ENCODE results near the gene TRAPPC3.

Gene TRAPPC3

DNA sequence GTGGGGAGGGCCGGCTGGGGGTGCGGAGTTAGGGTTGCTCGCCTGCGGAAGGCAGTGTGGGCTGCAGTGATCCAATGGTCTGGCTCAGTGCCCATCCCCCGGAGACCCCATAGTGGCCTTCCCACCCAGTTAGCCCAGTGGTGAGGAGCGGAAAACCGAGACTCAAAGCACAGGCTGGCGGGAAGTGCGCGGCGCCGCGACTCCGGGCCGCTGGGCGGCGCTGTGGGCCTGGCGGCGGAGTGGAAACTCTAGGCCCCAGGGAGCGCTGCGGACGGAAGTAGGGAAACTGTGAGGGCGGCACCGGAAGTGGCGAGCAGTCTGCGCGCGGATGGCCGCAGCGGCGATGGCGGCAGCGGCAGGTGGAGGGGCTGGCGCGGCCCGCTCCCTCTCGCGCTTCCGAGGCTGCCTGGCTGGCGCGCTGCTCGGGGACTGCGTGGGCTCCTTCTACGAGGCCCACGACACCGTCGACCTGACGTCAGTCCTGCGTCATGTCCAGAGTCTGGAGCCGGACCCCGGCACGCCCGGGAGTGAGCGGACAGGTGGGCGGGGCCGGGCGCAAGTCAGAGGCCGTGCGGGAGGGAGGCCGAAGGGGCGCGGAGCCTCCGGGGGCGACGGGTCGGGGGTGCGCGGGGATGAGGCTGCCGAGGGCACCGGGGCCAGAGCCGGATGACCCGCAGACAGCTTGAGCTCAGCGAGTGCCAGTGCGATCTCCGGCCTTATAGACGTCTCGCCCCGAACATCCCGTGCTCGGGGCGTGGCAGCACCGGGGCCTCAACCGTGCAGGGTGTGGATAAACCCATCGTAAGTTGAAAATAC, 60.5 kb downstream of the TRAPPC3 start, which contains the start of gene ADPRS:
Gene ADPRS (plus strand): TSS at position 316 of the 816 bp plus-strand sequence. CDS start 13 bp downstream, at position 329.
- peak; percentile 93 for DNase-seq (ENCODE audit: extremely low spot score, insufficient read length, low read depth)
- FAIRE-seq, result peak; percentile 93

DNA sequence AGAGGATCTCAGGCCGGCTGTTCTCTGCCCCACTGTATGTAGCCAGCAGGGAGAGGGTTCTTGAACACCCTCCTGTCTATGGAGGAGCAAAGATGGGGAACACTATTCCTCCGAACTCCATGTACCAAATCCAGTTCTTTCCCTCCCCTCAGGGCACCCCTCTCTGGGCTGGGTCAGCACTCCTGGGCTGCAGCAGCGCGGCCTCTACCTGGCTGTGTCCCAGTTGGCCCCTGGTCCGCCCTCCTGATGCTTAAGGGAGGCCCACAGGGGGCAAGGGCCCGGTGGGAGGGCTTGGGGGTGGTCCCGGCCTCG, 61.1 kb downstream of the TRAPPC3 start:
- DNase-seq (ENCODE audit: extremely low spot score, insufficient read length, low read depth), result no peak
- FAIRE-seq, result no peak

DNA sequence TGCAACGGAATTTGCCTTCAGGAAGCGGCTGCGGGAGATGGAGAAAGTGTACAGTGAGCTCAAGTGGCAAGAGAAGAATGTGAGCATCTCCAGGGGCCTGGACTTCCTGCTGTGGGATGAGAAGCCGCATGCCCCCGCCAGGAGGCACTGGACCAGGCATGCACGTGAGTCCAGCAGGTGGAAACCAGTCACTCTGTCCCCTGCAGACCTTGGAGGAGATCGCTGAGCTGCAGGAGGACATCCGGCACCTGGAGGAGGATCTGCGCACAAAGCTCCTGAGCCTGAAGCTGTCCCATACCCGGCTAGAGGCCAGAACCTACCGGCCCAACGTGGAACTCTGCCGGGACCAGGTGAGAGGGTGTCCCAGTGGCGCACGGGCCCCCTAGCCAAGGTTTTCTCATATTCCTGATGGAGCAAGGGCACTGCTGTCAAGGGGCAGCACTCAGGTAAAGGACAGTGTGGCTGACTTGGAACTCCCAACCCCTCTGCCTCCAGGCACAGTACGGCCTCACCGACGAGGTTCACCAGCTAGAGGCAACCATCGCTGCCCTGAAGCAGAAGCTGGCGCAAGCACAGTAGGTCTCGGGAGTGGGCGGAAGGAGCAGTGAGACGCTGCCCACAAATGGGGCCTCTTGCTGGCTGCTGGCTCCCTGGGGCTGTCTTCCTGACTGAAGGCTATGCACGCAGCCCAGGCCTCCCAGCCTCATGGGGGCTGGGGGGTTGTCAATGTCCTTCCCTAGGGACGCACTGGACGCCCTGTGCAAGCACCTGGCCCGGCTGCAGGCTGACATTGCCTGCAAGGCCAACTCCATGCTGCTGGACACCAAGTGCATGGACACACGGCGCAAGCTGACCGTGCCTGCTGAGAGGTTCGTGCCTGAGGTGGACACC, 61.8 kb downstream of the TRAPPC3 start:
- FAIRE-seq, result no peak

More for the DNA sequence above, 61.8 kb downstream of the TRAPPC3 start:
- no peak for DNase-seq (ENCODE audit: extremely low spot score, insufficient read length, low read depth)
